ENCODE measurements around the gene CDC26. TPM values are rescaled to one million over a fixed set of nuclear protein-coding genes. Genes with fewer than 3 reads are reported as not detected.

Gene CDC26
- total RNA-seq, 2 experiments from 2014 or later: 15.8 to 18.0 TPM

DNA sequence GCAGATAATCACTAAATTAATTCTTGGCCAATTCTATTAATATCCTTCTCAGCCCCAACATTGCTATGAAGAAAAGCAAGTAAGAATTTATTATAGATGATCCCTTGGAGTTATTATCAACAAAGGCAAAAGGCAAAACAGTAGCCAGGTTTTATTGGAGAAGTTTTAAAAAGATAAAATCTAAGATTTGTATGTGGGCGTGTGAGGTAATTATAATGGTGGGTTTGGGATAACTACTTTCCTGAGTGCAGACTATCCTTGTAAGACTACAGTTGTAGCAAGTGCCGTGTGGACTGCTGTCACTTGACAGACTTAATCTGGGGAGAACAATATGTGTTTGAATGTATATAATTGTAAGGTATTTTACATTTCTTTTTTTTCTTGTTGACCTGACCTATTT lies 30.8 kb downstream of the CDC26 start:
- no peak overlapping the region for H3K27ac ChIP-seq (ENCODE audit: low read depth in 1 of 2, low read length in 2 of 2)
- H3K4me1 ChIP-seq (ENCODE audit: insufficient read depth, low read length): no peaks in the 10 kb centered on the region
- Mint-ChIP-seq H3K36me3 (ENCODE audit: low read depth) (peaks cover 6% of the 10 kb centered on the region), H3K27ac (no peak overlapping the region), H3K27me3 (no peaks in the 10 kb centered on the region), H3K4me1 (ENCODE audit: low read depth) (no peaks in the 10 kb centered on the region), H3K4me3 (no peak overlapping the region), H3K9me3 (no peaks in the 10 kb centered on the region)
- ATAC-seq (ENCODE audit: poor library complexity) (no peak), DNase-seq (no peak)
- no peaks in the 10 kb centered on the region for H3K36me3 ChIP-seq (ENCODE audit: insufficient read depth, low read length)
- POLR2A ChIA-PET: no interaction called here
- no peaks in the 10 kb centered on the region for H3K9me3 ChIP-seq (ENCODE audit: control insufficient read depth in 1 of 2, insufficient read depth in 1 of 2, low read length in 2 of 2)
- no peaks in the 10 kb centered on the region for H3K27me3 ChIP-seq (ENCODE audit: control insufficient read depth in 1 of 2, insufficient read depth in 2 of 2, low read length in 2 of 2)
- CTCF ChIA-PET: no interaction called here
- TF ChIP-seq, protein P1, sequence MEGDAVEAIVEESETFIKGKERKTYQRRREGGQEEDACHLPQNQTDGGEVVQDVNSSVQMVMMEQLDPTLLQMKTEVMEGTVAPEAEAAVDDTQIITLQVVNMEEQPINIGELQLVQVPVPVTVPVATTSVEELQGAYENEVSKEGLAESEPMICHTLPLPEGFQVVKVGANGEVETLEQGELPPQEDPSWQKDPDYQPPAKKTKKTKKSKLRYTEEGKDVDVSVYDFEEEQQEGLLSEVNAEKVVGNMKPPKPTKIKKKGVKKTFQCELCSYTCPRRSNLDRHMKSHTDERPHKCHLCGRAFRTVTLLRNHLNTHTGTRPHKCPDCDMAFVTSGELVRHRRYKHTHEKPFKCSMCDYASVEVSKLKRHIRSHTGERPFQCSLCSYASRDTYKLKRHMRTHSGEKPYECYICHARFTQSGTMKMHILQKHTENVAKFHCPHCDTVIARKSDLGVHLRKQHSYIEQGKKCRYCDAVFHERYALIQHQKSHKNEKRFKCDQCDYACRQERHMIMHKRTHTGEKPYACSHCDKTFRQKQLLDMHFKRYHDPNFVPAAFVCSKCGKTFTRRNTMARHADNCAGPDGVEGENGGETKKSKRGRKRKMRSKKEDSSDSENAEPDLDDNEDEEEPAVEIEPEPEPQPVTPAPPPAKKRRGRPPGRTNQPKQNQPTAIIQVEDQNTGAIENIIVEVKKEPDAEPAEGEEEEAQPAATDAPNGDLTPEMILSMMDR (IDR thresholded peaks at IDR 0.05): no peak
- H3K4me3 ChIP-seq (ENCODE audit: low read length): no peak overlapping the region
- intact Hi-C loops (cut with DNase I, micrococcal nuclease): no loop called here

DNA sequence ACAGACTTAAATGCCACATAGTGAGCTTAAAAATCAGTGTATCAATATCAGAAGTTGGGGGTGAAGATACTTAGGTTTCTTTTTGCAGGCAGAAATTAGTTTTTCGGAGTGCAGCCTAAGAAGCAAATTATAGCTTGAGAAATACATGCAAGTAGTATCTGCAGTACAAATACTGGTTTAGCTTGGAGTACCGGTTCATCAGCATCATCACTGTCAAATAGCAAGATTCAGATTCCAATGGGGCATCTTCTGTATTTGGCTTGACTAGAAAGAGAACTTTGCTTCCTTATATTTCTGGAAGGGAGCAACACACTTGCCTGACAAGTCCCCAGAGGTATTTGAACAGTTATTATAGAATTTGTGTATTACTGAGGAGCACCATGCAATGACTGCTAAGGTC lies 34.2 kb downstream of the CDC26 start:
- TF ChIP-seq, protein P1 (IDR thresholded peaks at IDR 0.05): no peak
- intact Hi-C loops (cut with DNase I, micrococcal nuclease): no loop called here
- no peak overlapping the region for H3K4me3 Mint-ChIP-seq
- H3K27ac Mint-ChIP-seq: no peak overlapping the region
- no peaks in the 10 kb centered on the region for H3K4me1 ChIP-seq (ENCODE audit: insufficient read depth, low read length)
- no peak for ATAC-seq (ENCODE audit: poor library complexity)
- H3K9me3 ChIP-seq (ENCODE audit: control insufficient read depth in 1 of 2, insufficient read depth in 1 of 2, low read length in 2 of 2): no peaks in the 10 kb centered on the region
- ChIA-PET POLR2A (interaction anchor here (0.7 kb wide), 1 partner anchor 17 kb away, joined by 4 read pairs; no protein-coding TSS in a partner anchor), CTCF (no interaction called here)
- H3K9me3 Mint-ChIP-seq: no peaks in the 10 kb centered on the region
- H3K4me1 Mint-ChIP-seq (ENCODE audit: low read depth): no peaks in the 10 kb centered on the region
- no peak overlapping the region for H3K4me3 ChIP-seq (ENCODE audit: low read length)
- H3K27me3 ChIP-seq (ENCODE audit: control insufficient read depth in 1 of 2, insufficient read depth in 2 of 2, low read length in 2 of 2): no peaks in the 10 kb centered on the region
- H3K36me3 Mint-ChIP-seq (ENCODE audit: low read depth): no peaks in the 10 kb centered on the region
- no peaks in the 10 kb centered on the region for H3K36me3 ChIP-seq (ENCODE audit: insufficient read depth, low read length)
- no peak overlapping the region for H3K27ac ChIP-seq (ENCODE audit: low read depth in 1 of 2, low read length in 2 of 2)
- no peak for DNase-seq
- no peaks in the 10 kb centered on the region for H3K27me3 Mint-ChIP-seq

DNA sequence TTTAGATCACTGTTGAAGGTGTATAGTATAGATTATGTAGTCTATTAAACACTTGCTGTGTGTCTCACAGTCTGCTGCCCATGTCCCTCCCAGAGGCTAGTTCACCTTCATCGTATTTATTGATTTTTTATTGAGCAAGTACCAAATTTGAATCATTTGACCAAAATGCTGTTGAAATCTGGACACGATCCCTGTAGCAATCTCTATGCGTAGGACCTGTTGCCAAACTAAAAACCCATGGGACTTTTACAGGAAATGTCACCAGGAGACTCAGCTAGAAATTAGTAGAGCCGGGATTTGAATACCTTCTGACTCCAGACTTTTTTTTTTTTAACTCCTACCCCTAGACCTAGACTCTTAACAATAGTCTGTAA lies 36.5 kb downstream of the CDC26 start:
- Mint-ChIP-seq H3K27me3 (no peaks in the 10 kb centered on the region), H3K36me3 (ENCODE audit: low read depth) (peaks cover 4% of the 10 kb centered on the region), H3K4me3 (no peak overlapping the region), H3K27ac (no peak overlapping the region), H3K9me3 (no peaks in the 10 kb centered on the region), H3K4me1 (ENCODE audit: low read depth) (peaks cover 2% of the 10 kb centered on the region)
- Histone ChIP-seq H3K9me3 (ENCODE audit: control insufficient read depth in 1 of 2, insufficient read depth in 1 of 2, low read length in 2 of 2) (no peaks in the 10 kb centered on the region), H3K36me3 (ENCODE audit: insufficient read depth, low read length) (no peaks in the 10 kb centered on the region), H3K27ac (ENCODE audit: low read depth in 1 of 2, low read length in 2 of 2) (no peak overlapping the region), H3K4me3 (ENCODE audit: low read length) (no peak overlapping the region), H3K4me1 (ENCODE audit: insufficient read depth, low read length) (no peaks in the 10 kb centered on the region), H3K27me3 (ENCODE audit: control insufficient read depth in 1 of 2, insufficient read depth in 2 of 2, low read length in 2 of 2) (no peaks in the 10 kb centered on the region)
- ATAC-seq (ENCODE audit: poor library complexity) (no peak), DNase-seq (no peak)
- ChIA-PET CTCF (no interaction called here), POLR2A (no interaction called here)
- intact Hi-C loops (cut with DNase I, micrococcal nuclease): no loop called here
- TF ChIP-seq, protein P1 (IDR thresholded peaks at IDR 0.05): no peak
